K562 (cell line): ENCODE measurements around the gene CARD10. TPM values are rescaled to one million over a fixed set of nuclear protein-coding genes. Genes with fewer than 3 reads are reported as not detected.

Source experiments
- ATAC-seq: fragments of 200-7000 bp; cut with Tn5 transposase; 3 replicates; pipeline ENCODE4 v1.9.1; 2020; ENCODE audit warnings: moderate library complexity
- BruUV-seq: library from RNA; stranded (reverse); fragments of 400-500 nt; replicated peaks from 2 replicates; lab custom pipeline; 2021; lab: Mats Ljungman, UMichigan
- CTCF ChIA-PET: fragments of 300-600 bp; formaldehyde crosslinking; extraction: SDS; loops from one replicate; lab custom pipeline; 2021; ENCODE audit warnings: low intra/inter-chr PET ratio; lab: Yijun Ruan, JAX
- POLR2A ChIA-PET: fragments of 300-600, 350-650 bp; sonication (Branson Sonifier 250); formaldehyde crosslinking; extraction: SDS; loops from one replicate; lab custom pipeline; 2021; ENCODE audit warnings: antibody characterized with exemption, inconsistent platforms; lab: Yijun Ruan, JAX
- DNase-seq, 4 experiments: peaks; one replicate each; pipeline versions ENCODE4 v3.0.0 to v3.0.0-alpha.2; 2011 to 2018; ENCODE audit warnings: low spot score in 3 of 4, mixed read lengths in 3 of 4; ENCODE audit errors: extremely low read depth in 1 of 4
- FAIRE-seq: peaks from 2 replicates; lab custom pipeline; 2011; peaks lifted over from hg19 to GRCh38; lab: Jason Lieb, UNC
- H2AFZ ChIP-seq: 2 replicates; pipeline ENCODE4 v1.6.0; 2011; ENCODE audit warnings: low read depth, low read length, control low read depth, inconsistent platforms
- H3K27ac ChIP-seq: fragments of 200-600 bp; 3 replicates; pipeline ENCODE4 v1.8.0; 2011; ENCODE audit warnings: low read depth, mild to moderate bottlenecking, control low read depth, inconsistent platforms, low read length, moderate library complexity, mixed read lengths; ENCODE audit errors: extremely low read depth
- H3K27me3 ChIP-seq, 2 experiments: fragments of 300-600 bp in 1 of 2; 2 replicates in 1 of 2; 3 replicates in 1 of 2; pipeline versions ENCODE4 v1.6.0 to v1.8.0; 2011; ENCODE audit warnings: inconsistent platforms in 2 of 2, low read length in 2 of 2, mild to moderate bottlenecking in 1 of 2, mixed read lengths in 1 of 2, moderate library complexity in 1 of 2; ENCODE audit not compliant: control insufficient read depth in 2 of 2, insufficient read depth in 2 of 2
- H3K36me3 ChIP-seq: fragments of 300-600 bp; 3 replicates; pipeline ENCODE4 v1.8.0; 2011; ENCODE audit warnings: mild to moderate bottlenecking, low read length, inconsistent platforms; ENCODE audit not compliant: control insufficient read depth, insufficient read depth
- H3K4me1 ChIP-seq, 2 experiments: fragments of 200-600 bp in 1 of 2; replicated peaks in 1 of 2; 2 replicates in 1 of 2; 3 replicates in 1 of 2; pipeline versions ENCODE4 v1.5.1 to v1.8.0; 2011; ENCODE audit warnings: inconsistent platforms in 2 of 2, low read length in 2 of 2, mild to moderate bottlenecking in 1 of 2, mixed read lengths in 1 of 2, moderate library complexity in 1 of 2; ENCODE audit not compliant: control insufficient read depth in 2 of 2, insufficient read depth in 2 of 2
- H3K4me2 ChIP-seq: 2 replicates; pipeline ENCODE4 v1.6.1; 2011; ENCODE audit warnings: low read length, control low read depth, inconsistent platforms, mixed read lengths; ENCODE audit not compliant: insufficient read depth
- H3K4me3 ChIP-seq: fragments of 200-600 bp; sonication (generic), shearing (Covaris generic); 2 replicates; pipeline ENCODE4 v1.5.1; 2016; ENCODE audit warnings: control low read depth, inconsistent platforms
- H3K79me2 ChIP-seq: fragments of 200-600 bp; 3 replicates; pipeline ENCODE4 v1.8.0; 2011; ENCODE audit warnings: low read length, inconsistent platforms; ENCODE audit not compliant: control insufficient read depth, insufficient read depth
- H3K9ac ChIP-seq, 2 experiments: 2 replicates each; pipeline versions ENCODE4 v1.6.0 to v1.6.1; 2011; ENCODE audit warnings: low read depth in 2 of 2, low read length in 2 of 2, control low read depth in 1 of 2, inconsistent platforms in 1 of 2, mild to moderate bottlenecking in 1 of 2, mixed read lengths in 1 of 2; ENCODE audit not compliant: insufficient read depth in 1 of 2
- H3K9me1 ChIP-seq: one replicate; pipeline ENCODE4 v1.6.0; 2011; ENCODE audit warnings: inconsistent platforms, mild to moderate bottlenecking, low read length, moderate library complexity; ENCODE audit not compliant: control insufficient read depth, insufficient read depth
- H3K9me3 ChIP-seq: replicated peaks from 2 replicates; pipeline ENCODE4 v1.5.1; 2011; ENCODE audit warnings: low read depth, low read length, inconsistent platforms; ENCODE audit not compliant: control insufficient read depth, insufficient read depth
- H4K20me1 ChIP-seq: replicated peaks from 2 replicates; pipeline ENCODE4 v1.6.1; 2011; ENCODE audit warnings: low read length, inconsistent platforms, mixed read lengths; ENCODE audit not compliant: control insufficient read depth, insufficient read depth
- NCOA4 ChIP-seq: fragments of 450-650 bp; IDR thresholded peaks from 2 replicates; pipeline ENCODE4 v1.6.1; 2018; ENCODE audit warnings: mild to moderate bottlenecking; ENCODE audit not compliant: partially characterized antibody
- NFYB ChIP-seq: IDR thresholded peaks from 2 replicates; pipeline ENCODE4 v1.6.1; 2011; ENCODE audit warnings: mild to moderate bottlenecking, moderate library complexity; ENCODE audit not compliant: insufficient read length; ENCODE audit errors: extremely low read depth
- RBM39 ChIP-seq: fragments of 200-400 bp; formaldehyde crosslinking; optimal IDR thresholded peaks from 2 replicates; pipeline ENCODE3; 2018; ENCODE audit warnings: low read depth, low read length
- STAG1 ChIP-seq: sonication (generic); formaldehyde crosslinking; IDR thresholded peaks from 2 replicates; pipeline ENCODE4 v1.5.0; 2020; ENCODE audit warnings: missing genetic modification reagents, borderline replicate concordance
- ZKSCAN8 ChIP-seq: fragments of 200-800 bp; sonication (Bioruptor generic); IDR thresholded peaks from 2 replicates; pipeline ENCODE4 v1.6.1; 2016; ENCODE audit warnings: missing genetic modification characterization, missing compliant biosample characterization
- ZMIZ1 ChIP-seq, 2 experiments: fragments of 150-350 bp in 1 of 2; IDR thresholded peaks; 2 replicates each; pipeline ENCODE4 v1.6.1; 2012 to 2016; ENCODE audit warnings: low read depth in 2 of 2, low read length in 2 of 2, mild to moderate bottlenecking in 1 of 2, moderate library complexity in 1 of 2
- ZNF24 ChIP-seq: fragments of 450-650 bp; IDR thresholded peaks from 2 replicates; pipeline ENCODE4 v1.6.1; 2016
- WGBS: fragments of 100-300 bp; shearing (Covaris generic); methylation state at CpG from one replicate; pipeline ENCODE4 v1.1.6; 2016; ENCODE audit warnings: low coverage, mixed read lengths; ENCODE audit not compliant: insufficient coverage; ENCODE audit errors: missing lambda C conversion rate; 5-methylcytosine and 5-hydroxymethylcytosine counted together
- in situ Hi-C: fragments of 300-500 bp; cut with MboI; formaldehyde crosslinking; loops from 4 replicates; pipeline ENCODE4 v1.15.0; 2018; ENCODE audit warnings: inconsistent platforms, mixed read lengths
- intact Hi-C: fragments of 100-400 bp; cut with micrococcal nuclease; formaldehyde crosslinking; loops from 2 replicates; pipeline ENCODE4 v1.14.2; 2022
- polyA plus RNA-seq, 8 experiments: library from polyadenylated mRNA; depleted of rRNA in 4 of 8; stranded (reverse) in 5 of 8; unstranded in 3 of 8; fragments of >200 nt; fragmentation: Nextera tagmentation in 2 of 8; fragmentation: Illumina TruSeq in 1 of 8; extraction: Ambion mirVana in 2 of 8; extraction: Trizol in 1 of 8; gene quantifications; 2 replicates each; pipeline versions ENCODE4 v1.2.1 to v1.2.3, GENCODE V29; 2011 to 2014; ENCODE audit warnings: inconsistent platforms in 1 of 8, missing spikeins in 1 of 8
- total RNA-seq, 7 experiments: library from RNA; depleted of rRNA in 6 of 7; stranded (reverse); fragments of >200 nt in 6 of 7; fragmentation: Illumina TruSeq in 2 of 7; extraction: Trizol in 2 of 7; gene quantifications; 2 replicates each; pipeline versions ENCODE4 v1.2.1 to v1.2.3, GENCODE V29; 2011 to 2021; ENCODE audit warnings: low replicate concordance in 1 of 7
- TF ChIP-seq, protein P1 (sequence below): fragments of 450-650 bp; IDR thresholded peaks from 2 replicates; pipeline ENCODE4 v1.6.1; 2016; ENCODE audit warnings: mild to moderate bottlenecking, moderate library complexity

CARD10 gene
- total and polyA plus RNA-seq, 9 of the 15 experiments (the other 6 are each of a cell fraction or from before 2014, with no cell fraction given): 0.13 to 5.8 (median 1.6) TPM

- H3K27me3 ChIP-seq: peaks cover 0 to 42% of the 10 kb centered on the region in 2 experiments; a peak in 4 of 5 replicates
- H3K36me3 ChIP-seq: no peaks in the 10 kb centered on the region
- intact Hi-C loops (no loop called here), in situ Hi-C loops (no loop called here)
- ChIA-PET POLR2A (no interaction called here), CTCF (no interaction called here)
- H3K9me1 ChIP-seq: no peaks in the 10 kb centered on the region
- H3K79me2 ChIP-seq: no peaks in the 10 kb centered on the region
- no TSS peak for BruUV-seq
- no peak overlapping the region for H3K27ac ChIP-seq
- no peak overlapping the region for H2AFZ ChIP-seq
- H3K4me2 ChIP-seq: no peak overlapping the region
- DNase-seq (no peak), ATAC-seq (no peak), FAIRE-seq (no peak)
- H3K4me3 ChIP-seq: no peak overlapping the region
- no peaks in the 10 kb centered on the region for H3K9me3 ChIP-seq
- peaks cover 8 to 13% of the 10 kb centered on the region in 2 experiments; a peak in 3 of 5 replicates for H3K4me1 ChIP-seq
- no peak overlapping the region for H3K9ac ChIP-seq
- 0% methylated on average over 1 of the region's 1 CpG for WGBS
- H4K20me1 ChIP-seq: no peaks in the 10 kb centered on the region
- TF ChIP-seq ZNF24 (no peak), NFYB (no peak), RBM39 (no peak), NCOA4 (no peak), ZMIZ1 (IDR thresholded peaks at IDR 0.05; ENCODE audit: low read depth in 2 of 2, low read length in 2 of 2) (no peak), STAG1 (no peak), ZKSCAN8 (CRISPR knock-in tag) (no peak)
- TF ChIP-seq, protein P1, sequence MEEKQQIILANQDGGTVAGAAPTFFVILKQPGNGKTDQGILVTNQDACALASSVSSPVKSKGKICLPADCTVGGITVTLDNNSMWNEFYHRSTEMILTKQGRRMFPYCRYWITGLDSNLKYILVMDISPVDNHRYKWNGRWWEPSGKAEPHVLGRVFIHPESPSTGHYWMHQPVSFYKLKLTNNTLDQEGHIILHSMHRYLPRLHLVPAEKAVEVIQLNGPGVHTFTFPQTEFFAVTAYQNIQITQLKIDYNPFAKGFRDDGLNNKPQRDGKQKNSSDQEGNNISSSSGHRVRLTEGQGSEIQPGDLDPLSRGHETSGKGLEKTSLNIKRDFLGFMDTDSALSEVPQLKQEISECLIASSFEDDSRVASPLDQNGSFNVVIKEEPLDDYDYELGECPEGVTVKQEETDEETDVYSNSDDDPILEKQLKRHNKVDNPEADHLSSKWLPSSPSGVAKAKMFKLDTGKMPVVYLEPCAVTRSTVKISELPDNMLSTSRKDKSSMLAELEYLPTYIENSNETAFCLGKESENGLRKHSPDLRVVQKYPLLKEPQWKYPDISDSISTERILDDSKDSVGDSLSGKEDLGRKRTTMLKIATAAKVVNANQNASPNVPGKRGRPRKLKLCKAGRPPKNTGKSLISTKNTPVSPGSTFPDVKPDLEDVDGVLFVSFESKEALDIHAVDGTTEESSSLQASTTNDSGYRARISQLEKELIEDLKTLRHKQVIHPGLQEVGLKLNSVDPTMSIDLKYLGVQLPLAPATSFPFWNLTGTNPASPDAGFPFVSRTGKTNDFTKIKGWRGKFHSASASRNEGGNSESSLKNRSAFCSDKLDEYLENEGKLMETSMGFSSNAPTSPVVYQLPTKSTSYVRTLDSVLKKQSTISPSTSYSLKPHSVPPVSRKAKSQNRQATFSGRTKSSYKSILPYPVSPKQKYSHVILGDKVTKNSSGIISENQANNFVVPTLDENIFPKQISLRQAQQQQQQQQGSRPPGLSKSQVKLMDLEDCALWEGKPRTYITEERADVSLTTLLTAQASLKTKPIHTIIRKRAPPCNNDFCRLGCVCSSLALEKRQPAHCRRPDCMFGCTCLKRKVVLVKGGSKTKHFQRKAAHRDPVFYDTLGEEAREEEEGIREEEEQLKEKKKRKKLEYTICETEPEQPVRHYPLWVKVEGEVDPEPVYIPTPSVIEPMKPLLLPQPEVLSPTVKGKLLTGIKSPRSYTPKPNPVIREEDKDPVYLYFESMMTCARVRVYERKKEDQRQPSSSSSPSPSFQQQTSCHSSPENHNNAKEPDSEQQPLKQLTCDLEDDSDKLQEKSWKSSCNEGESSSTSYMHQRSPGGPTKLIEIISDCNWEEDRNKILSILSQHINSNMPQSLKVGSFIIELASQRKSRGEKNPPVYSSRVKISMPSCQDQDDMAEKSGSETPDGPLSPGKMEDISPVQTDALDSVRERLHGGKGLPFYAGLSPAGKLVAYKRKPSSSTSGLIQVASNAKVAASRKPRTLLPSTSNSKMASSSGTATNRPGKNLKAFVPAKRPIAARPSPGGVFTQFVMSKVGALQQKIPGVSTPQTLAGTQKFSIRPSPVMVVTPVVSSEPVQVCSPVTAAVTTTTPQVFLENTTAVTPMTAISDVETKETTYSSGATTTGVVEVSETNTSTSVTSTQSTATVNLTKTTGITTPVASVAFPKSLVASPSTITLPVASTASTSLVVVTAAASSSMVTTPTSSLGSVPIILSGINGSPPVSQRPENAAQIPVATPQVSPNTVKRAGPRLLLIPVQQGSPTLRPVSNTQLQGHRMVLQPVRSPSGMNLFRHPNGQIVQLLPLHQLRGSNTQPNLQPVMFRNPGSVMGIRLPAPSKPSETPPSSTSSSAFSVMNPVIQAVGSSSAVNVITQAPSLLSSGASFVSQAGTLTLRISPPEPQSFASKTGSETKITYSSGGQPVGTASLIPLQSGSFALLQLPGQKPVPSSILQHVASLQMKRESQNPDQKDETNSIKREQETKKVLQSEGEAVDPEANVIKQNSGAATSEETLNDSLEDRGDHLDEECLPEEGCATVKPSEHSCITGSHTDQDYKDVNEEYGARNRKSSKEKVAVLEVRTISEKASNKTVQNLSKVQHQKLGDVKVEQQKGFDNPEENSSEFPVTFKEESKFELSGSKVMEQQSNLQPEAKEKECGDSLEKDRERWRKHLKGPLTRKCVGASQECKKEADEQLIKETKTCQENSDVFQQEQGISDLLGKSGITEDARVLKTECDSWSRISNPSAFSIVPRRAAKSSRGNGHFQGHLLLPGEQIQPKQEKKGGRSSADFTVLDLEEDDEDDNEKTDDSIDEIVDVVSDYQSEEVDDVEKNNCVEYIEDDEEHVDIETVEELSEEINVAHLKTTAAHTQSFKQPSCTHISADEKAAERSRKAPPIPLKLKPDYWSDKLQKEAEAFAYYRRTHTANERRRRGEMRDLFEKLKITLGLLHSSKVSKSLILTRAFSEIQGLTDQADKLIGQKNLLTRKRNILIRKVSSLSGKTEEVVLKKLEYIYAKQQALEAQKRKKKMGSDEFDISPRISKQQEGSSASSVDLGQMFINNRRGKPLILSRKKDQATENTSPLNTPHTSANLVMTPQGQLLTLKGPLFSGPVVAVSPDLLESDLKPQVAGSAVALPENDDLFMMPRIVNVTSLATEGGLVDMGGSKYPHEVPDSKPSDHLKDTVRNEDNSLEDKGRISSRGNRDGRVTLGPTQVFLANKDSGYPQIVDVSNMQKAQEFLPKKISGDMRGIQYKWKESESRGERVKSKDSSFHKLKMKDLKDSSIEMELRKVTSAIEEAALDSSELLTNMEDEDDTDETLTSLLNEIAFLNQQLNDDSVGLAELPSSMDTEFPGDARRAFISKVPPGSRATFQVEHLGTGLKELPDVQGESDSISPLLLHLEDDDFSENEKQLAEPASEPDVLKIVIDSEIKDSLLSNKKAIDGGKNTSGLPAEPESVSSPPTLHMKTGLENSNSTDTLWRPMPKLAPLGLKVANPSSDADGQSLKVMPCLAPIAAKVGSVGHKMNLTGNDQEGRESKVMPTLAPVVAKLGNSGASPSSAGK: no peak
These were observed 68.0 kb downstream of the CARD10 start for GRCh38 chr22:37451218-37451617.
